Measurements from ENCODE around the gene PRKCE. TPM values are rescaled to one million over a fixed set of nuclear protein-coding genes. Genes with fewer than 3 reads are reported as not detected.

The PRKCE gene
- total RNA-seq, 2 donors from 2014 or later = 7.2 to 25.4 TPM

GRCh38 chr2:46227022-46227421 lies 575.5 kb downstream of the PRKCE start:
- intact Hi-C loops (cut with DNase I) = no loop called here
- Histone ChIP-seq H3K4me1 (replicated peaks) (no peaks in the 10 kb centered on the region), H3K9me3 (no peaks in the 10 kb centered on the region), H3K27ac (no peak overlapping the region), H3K36me3 (no peaks in the 10 kb centered on the region), H3K4me3 (no peak overlapping the region), H3K27me3 (replicated peaks; ENCODE audit: insufficient read depth) (no peaks in the 10 kb centered on the region)
- WGBS = 48% methylated on average over 3 of the region's 3 CpGs
- TF ChIP-seq POLR2AphosphoS5 (IDR thresholded peaks at IDR 0.05) = no peak
- TF ChIP-seq POLR2A (IDR thresholded peaks at IDR 0.05) = no peak
- TF ChIP-seq CTCF (IDR thresholded peaks at IDR 0.05) = no peak
- no peak for DNase-seq (ENCODE audit: low spot score)

- TF ChIP-seq CTCF (IDR thresholded peaks at IDR 0.05) = no peak
- Histone ChIP-seq H3K9me3 (no peaks in the 10 kb centered on the region), H3K27me3 (replicated peaks; ENCODE audit: insufficient read depth) (no peaks in the 10 kb centered on the region), H3K36me3 (no peaks in the 10 kb centered on the region), H3K4me1 (replicated peaks) (no peaks in the 10 kb centered on the region), H3K27ac (no peak overlapping the region), H3K4me3 (no peak overlapping the region)
- WGBS = 75% methylated on average over 7 of the region's 7 CpGs
- intact Hi-C loops (cut with DNase I) = no loop called here
- no peak for DNase-seq (ENCODE audit: low spot score)
Observed at GRCh38 chr2:46227674-46228289, 576.3 kb downstream of the PRKCE start.

GRCh38 chr2:46229134-46230063 lies 577.9 kb downstream of the PRKCE start:
- Histone ChIP-seq H3K27me3 (replicated peaks; ENCODE audit: insufficient read depth) (no peaks in the 10 kb centered on the region), H3K9me3 (no peaks in the 10 kb centered on the region), H3K4me1 (replicated peaks) (no peaks in the 10 kb centered on the region), H3K36me3 (no peaks in the 10 kb centered on the region), H3K4me3 (no peak overlapping the region), H3K27ac (no peak overlapping the region)
- WGBS = 76% methylated on average over 11 of the region's 11 CpGs
- TF ChIP-seq POLR2A (IDR thresholded peaks at IDR 0.05) (no peak), CTCF (IDR thresholded peaks at IDR 0.05) (no peak), POLR2AphosphoS5 (IDR thresholded peaks at IDR 0.05) (no peak)
- no peak for DNase-seq (ENCODE audit: low spot score)
- intact Hi-C loops (cut with DNase I) = no loop called here

- H3K36me3 ChIP-seq = no peaks in the 10 kb centered on the region
- no peaks in the 10 kb centered on the region for H3K27me3 ChIP-seq (replicated peaks; ENCODE audit: insufficient read depth)
- no peak for TF ChIP-seq CTCF (IDR thresholded peaks at IDR 0.05)
- TF ChIP-seq POLR2A (IDR thresholded peaks at IDR 0.05) = no peak
- no peak for TF ChIP-seq POLR2AphosphoS5 (IDR thresholded peaks at IDR 0.05)
- H3K4me1 ChIP-seq (replicated peaks) = no peaks in the 10 kb centered on the region
- no peak for DNase-seq (ENCODE audit: low spot score)
- intact Hi-C loops (cut with DNase I) = no loop called here
- no peak overlapping the region for H3K4me3 ChIP-seq
- H3K27ac ChIP-seq = no peak overlapping the region
- WGBS = 70% methylated on average over 6 of the region's 6 CpGs
- H3K9me3 ChIP-seq = no peaks in the 10 kb centered on the region
Observed at GRCh38 chr2:46230115-46230571, 578.7 kb downstream of the PRKCE start.
